Natural killer cell (primary cell): ENCODE results near the gene AWAT1. TPM values are rescaled to one million over a fixed set of nuclear protein-coding genes. Genes with fewer than 3 reads are reported as not detected.

ENCODE experiments used
- ATAC-seq, 3 donors: fragments of 150-1000 bp in 2 of 3; fragments of 200-7000 bp in 1 of 3; cut with Tn5 transposase; 1 replicate in 1 of 3; 2 replicates in 2 of 3; pipeline ENCODE4 v1.10.0; 2021; ENCODE audit warnings: mild to moderate bottlenecking in 2 of 3, moderate library complexity in 2 of 3
- DNase-seq, 2 donors: peaks; one replicate each; pipeline versions ENCODE4 v3.0.0 to v3.0.0-alpha.2; 2013 to 2021; ENCODE audit warnings: mixed read lengths in 1 of 2
- H3K27ac ChIP-seq: one replicate; pipeline ENCODE4 v1.5.1; 2013; ENCODE audit warnings: mild to moderate bottlenecking, low read length
- H3K27me3 ChIP-seq: one replicate; pipeline ENCODE4 v1.6.1; 2013; ENCODE audit warnings: low read length; ENCODE audit not compliant: control insufficient read depth, insufficient read depth
- H3K36me3 ChIP-seq: one replicate; pipeline ENCODE4 v1.6.1; 2013; ENCODE audit warnings: low read length; ENCODE audit not compliant: control insufficient read depth, insufficient read depth
- H3K4me1 ChIP-seq: one replicate; pipeline ENCODE4 v1.6.1; 2013; ENCODE audit warnings: low read length; ENCODE audit not compliant: control insufficient read depth, insufficient read depth
- H3K4me3 ChIP-seq: one replicate; pipeline ENCODE4 v1.5.1; 2013; ENCODE audit warnings: low read length
- H3K9me3 ChIP-seq: one replicate; pipeline ENCODE4 v1.6.1; 2013; ENCODE audit warnings: low read length; ENCODE audit not compliant: control insufficient read depth, insufficient read depth
- H3K27ac Mint-ChIP-seq, 2 donors: one replicate each; pipeline ENCODE4 v1.8.0; 2022; ENCODE audit warnings: mild to moderate bottlenecking in 2 of 2, mixed read lengths in 2 of 2, moderate library complexity in 1 of 2
- H3K27me3 Mint-ChIP-seq, 2 donors: one replicate each; pipeline ENCODE4 v1.8.0; 2022; ENCODE audit warnings: low read depth in 2 of 2, mixed read lengths in 2 of 2
- H3K36me3 Mint-ChIP-seq: one replicate; pipeline ENCODE4 v1.8.0; 2022; ENCODE audit warnings: mixed read lengths
- H3K4me1 Mint-ChIP-seq, 2 donors: one replicate each; pipeline ENCODE4 v1.8.0; 2022; ENCODE audit warnings: mixed read lengths in 2 of 2
- H3K4me3 Mint-ChIP-seq: one replicate; pipeline ENCODE4 v1.8.0; 2022; ENCODE audit warnings: mild to moderate bottlenecking, moderate library complexity, mixed read lengths
- H3K9me3 Mint-ChIP-seq, 2 donors: one replicate each; pipeline ENCODE4 v1.8.0; 2022; ENCODE audit warnings: mixed read lengths in 2 of 2
- CTCF ChIP-seq: fragments of 200-600 bp; IDR thresholded peaks from one replicate; pipeline ENCODE4 v1.8.0; 2022; ENCODE audit warnings: antibody characterized with exemption
- WGBS: methylation state at CpG from one replicate; pipeline ENCODE4 v1.1.7; 2013; ENCODE audit warnings: missing lambda C conversion rate; ENCODE audit not compliant: insufficient coverage; 5-methylcytosine and 5-hydroxymethylcytosine counted together
- intact Hi-C: fragments of 100-400 bp; cut with micrococcal nuclease; formaldehyde crosslinking; loops from one replicate; pipeline ENCODE4 v1.14.2; 2022
- total RNA-seq, 4 donors: library from RNA; stranded (reverse); fragments of 120-200 nt in 1 of 4; gene quantifications; one replicate each; pipeline versions ENCODE4 v1.2.3 to v1.2.4, GENCODE V29; 2013 to 2022

The AWAT1 gene
- total RNA-seq, 3 donors from 2014 or later (not counting 1 experiment from before 2014, with no cell fraction given), result not detected

GRCh38 chrX:70254063-70254400 is 19.6 kb downstream of the AWAT1 start:
- Mint-ChIP-seq H3K4me3 (no peak overlapping the region), H3K36me3 (no peaks in the 10 kb centered on the region), H3K27me3 (no peaks in the 10 kb centered on the region), H3K4me1 (peaks cover 0 to 4% of the 10 kb centered on the region in 2 donors), H3K9me3 (no peaks in the 10 kb centered on the region), H3K27ac (no peak overlapping the region)
- Histone ChIP-seq H3K27me3 (no peaks in the 10 kb centered on the region), H3K9me3 (no peaks in the 10 kb centered on the region), H3K4me1 (no peaks in the 10 kb centered on the region), H3K27ac (no peak overlapping the region), H3K4me3 (no peak overlapping the region), H3K36me3 (no peaks in the 10 kb centered on the region)
- 89% methylated on average over 1 of the region's 1 CpG for WGBS
- no peak for TF ChIP-seq CTCF
- ATAC-seq, result no peak
- intact Hi-C loops, result no loop called here
- DNase-seq, result no peak

DNA sequence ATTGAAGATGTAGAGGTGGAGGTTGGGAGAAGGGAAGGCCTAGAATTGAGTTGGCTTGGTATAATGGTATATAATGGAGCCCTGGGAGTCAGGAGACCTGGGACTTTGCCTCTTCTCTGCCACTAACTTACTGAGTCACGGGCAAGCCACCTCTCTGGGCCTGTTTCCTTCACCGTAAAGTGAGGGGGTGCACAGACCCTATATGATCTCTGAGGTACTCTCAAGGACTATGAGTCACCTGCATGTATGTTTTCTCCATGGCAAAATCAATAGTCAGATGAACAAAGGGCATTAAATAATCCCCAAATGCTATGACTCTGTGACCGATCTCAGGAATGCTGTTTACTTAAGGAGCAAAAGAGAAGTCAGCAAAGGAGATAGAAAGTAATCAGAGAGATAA is 20.5 kb downstream of the AWAT1 start:
- ATAC-seq (no peak), DNase-seq (no peak)
- Mint-ChIP-seq H3K27me3 (no peaks in the 10 kb centered on the region), H3K4me1 (peaks cover 0 to 4% of the 10 kb centered on the region in 2 donors), H3K36me3 (no peaks in the 10 kb centered on the region), H3K9me3 (no peaks in the 10 kb centered on the region), H3K4me3 (no peak overlapping the region), H3K27ac (no peak overlapping the region)
- no peaks in the 10 kb centered on the region for H3K4me1 ChIP-seq
- no peaks in the 10 kb centered on the region for H3K27me3 ChIP-seq
- H3K36me3 ChIP-seq, result no peaks in the 10 kb centered on the region
- intact Hi-C loops, result no loop called here
- H3K4me3 ChIP-seq, result no peak overlapping the region
- 100% methylated on average over 2 of the region's 3 CpGs for WGBS
- H3K27ac ChIP-seq, result no peak overlapping the region
- no peaks in the 10 kb centered on the region for H3K9me3 ChIP-seq
- no peak for TF ChIP-seq CTCF

DNA sequence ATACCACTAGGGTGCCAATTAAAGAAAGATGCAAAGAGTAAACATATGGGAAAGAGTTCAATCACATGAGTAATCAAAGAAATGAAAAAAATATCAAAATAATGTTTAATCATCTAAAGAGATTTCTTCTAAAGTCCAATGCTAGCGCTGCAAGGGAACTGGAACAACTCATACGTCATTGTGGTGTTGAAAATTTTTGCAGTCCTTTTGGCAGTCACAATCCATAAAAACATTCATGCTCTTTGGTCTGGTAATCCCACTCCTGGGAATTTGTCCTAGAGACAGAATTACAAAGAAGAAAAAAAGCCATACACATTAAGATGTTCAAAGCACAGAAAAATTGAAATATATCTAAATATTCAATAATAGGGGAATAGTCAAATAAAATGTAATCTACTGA is 21.0 kb downstream of the AWAT1 start:
- H3K27ac Mint-ChIP-seq, result no peak overlapping the region
- no peak for TF ChIP-seq CTCF
- no peak overlapping the region for H3K27ac ChIP-seq
- H3K4me3 ChIP-seq, result no peak overlapping the region
- no peaks in the 10 kb centered on the region for H3K9me3 Mint-ChIP-seq
- H3K36me3 Mint-ChIP-seq, result no peaks in the 10 kb centered on the region
- DNase-seq, result no peak
- no peaks in the 10 kb centered on the region for H3K36me3 ChIP-seq
- H3K4me1 ChIP-seq, result no peaks in the 10 kb centered on the region
- no peaks in the 10 kb centered on the region for H3K27me3 ChIP-seq
- no peaks in the 10 kb centered on the region for H3K27me3 Mint-ChIP-seq
- peaks cover 0 to 4% of the 10 kb centered on the region in 2 donors for H3K4me1 Mint-ChIP-seq
- 100% methylated on average over 1 of the region's 2 CpGs for WGBS
- intact Hi-C loops, result no loop called here
- ATAC-seq, result no peak
- no peak overlapping the region for H3K4me3 Mint-ChIP-seq
- no peaks in the 10 kb centered on the region for H3K9me3 ChIP-seq

DNA sequence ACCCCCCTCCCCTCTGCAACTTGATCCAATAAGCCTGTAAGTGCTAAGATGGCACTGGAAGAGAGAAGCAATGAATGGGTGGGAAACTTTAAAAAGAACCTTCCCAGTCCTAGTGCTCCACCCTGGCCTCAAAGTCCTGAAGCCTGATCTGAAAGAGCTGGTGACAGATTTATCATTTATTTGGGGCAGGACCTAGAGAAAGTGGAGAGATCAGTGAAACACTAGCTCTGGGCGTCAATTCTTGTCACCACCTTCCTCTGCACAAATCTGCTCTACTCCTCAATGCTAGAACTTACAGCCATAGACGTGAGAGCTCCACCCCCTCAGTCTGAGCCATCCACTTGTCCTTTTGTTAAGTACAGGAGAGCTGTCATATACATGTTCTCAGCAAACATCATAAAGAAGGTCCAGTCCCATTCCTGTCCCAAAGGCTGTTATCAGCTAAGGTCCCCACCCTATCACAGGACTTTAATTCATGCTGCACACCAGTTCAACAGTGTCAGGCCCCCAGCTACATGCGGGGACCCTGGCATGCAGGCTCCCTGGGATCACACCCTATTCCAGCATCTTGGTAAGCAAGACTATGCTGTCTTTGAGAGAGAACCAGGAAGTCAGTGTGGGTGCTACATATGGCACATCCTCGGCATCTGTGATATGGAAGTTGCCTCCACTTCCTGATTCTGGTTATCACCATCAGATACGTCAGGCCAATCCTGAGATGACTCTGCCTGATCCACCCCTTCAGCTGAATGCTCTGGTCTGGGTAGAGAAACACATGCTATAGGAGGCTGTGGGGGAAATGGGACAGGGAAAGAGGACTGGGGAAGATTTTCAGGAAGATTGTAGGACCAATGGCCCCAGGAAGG is 23.2 kb downstream of the AWAT1 start:
- DNase-seq, result no peak
- H3K4me3 Mint-ChIP-seq, result no peak overlapping the region
- ATAC-seq, result no peak
- H3K27ac Mint-ChIP-seq, result no peak overlapping the region
- intact Hi-C loops, result no loop called here
- no peaks in the 10 kb centered on the region for H3K27me3 Mint-ChIP-seq
- 79% methylated on average over 5 of the region's 5 CpGs for WGBS
- no peaks in the 10 kb centered on the region for H3K36me3 Mint-ChIP-seq
- no peak overlapping the region for H3K27ac ChIP-seq
- no peak for TF ChIP-seq CTCF
- no peaks in the 10 kb centered on the region for H3K9me3 Mint-ChIP-seq
- no peaks in the 10 kb centered on the region for H3K9me3 ChIP-seq
- no peaks in the 10 kb centered on the region for H3K36me3 ChIP-seq
- peaks cover 0 to 4% of the 10 kb centered on the region in 2 donors for H3K4me1 Mint-ChIP-seq
- H3K27me3 ChIP-seq, result no peaks in the 10 kb centered on the region
- H3K4me1 ChIP-seq, result no peaks in the 10 kb centered on the region
- no peak overlapping the region for H3K4me3 ChIP-seq
